Activated T-cell treated with anti-CD3 and anti-CD28 coated beads, Interleukin-2, amount 50 U/mL, for 48 hours (primary cell): ENCODE results near the gene GYG1.

Source experiments
- DNase-seq, 2 experiments: peaks; one replicate each; pipeline ENCODE4 v3.0.0-alpha.2; 2020

Gene GYG1

GRCh38 chr3:149019580-149019979, 28.2 kb downstream of the GYG1 start:
- no peak for DNase-seq

DNA sequence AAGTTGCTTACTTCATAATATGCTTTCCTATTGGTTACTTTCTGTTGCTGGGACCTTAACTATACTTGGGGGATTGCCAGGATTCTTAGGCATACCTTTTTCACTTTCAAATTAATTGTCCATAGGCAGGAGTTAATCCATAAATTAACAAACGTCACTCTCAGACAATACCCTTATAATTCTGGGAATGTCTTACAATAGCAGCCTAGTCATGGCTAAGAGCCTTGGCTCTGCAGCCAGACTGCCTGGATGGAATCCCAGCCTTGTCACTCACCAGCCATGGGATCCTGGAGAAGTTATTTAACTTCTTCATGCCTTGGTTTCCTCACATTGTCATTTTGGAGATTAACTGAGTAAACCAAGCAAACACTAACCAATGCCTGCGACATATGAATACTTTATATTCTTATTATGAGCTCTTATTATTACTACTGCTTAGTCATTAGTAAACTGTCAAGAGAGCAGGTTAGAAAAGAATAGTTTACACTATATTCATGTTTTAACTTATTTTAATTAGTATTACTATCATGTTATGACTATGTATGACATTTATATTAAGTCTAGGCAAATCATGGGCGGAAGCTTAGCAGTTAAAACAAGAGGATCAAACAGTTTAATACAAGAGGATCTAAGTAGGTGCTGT, 29.0 kb downstream of the GYG1 start:
- no peak for DNase-seq

GRCh38 chr3:149020839-149021252, 29.5 kb downstream of the GYG1 start:
- peak; percentile 35 to 45 for DNase-seq

DNA sequence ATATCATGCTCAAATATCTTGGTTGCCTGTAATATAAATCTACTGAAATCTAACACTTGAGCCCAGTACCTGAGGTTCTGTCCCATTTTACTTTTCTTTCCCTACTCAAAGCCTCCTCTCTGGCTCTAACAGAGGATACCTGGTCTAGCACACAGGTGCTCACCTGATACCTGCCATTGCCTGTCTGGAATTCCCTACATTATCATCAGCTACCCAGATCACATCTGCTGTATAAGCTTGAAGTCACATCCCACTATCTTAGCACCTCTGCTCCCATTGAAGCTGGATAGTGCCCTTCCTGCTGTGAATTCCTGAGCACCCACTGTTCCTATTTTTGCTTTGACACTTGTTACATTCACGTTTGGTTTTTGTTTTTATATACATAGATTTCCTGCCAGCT, 30.5 kb downstream of the GYG1 start:
- DNase-seq = no peak

DNA sequence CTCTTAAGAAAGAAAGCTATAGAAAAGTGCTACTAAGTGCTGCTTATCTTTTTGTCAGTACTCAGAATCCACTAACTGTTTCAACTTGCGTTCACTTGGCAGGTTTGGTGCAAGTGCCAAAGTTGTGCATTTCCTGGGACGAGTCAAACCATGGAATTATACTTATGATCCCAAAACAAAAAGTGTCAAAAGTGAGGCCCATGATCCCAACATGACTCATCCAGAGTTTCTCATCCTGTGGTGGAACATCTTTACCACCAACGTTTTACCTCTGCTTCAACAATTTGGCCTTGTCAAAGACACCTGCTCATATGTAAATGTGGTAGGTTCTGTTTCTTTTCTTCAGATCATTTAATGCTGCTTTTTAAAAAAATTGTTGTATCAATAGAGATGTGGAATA, 32.6 kb downstream of the GYG1 start:
- no peak for DNase-seq

GRCh38 chr3:149026718-149027117, 35.4 kb downstream of the GYG1 start:
- no peak for DNase-seq

GRCh38 chr3:149031096-149031495, 39.8 kb downstream of the GYG1 start:
- DNase-seq = no peak

GRCh38 chr3:149037684-149038083, 46.3 kb downstream of the GYG1 start:
- DNase-seq = no peak

DNA sequence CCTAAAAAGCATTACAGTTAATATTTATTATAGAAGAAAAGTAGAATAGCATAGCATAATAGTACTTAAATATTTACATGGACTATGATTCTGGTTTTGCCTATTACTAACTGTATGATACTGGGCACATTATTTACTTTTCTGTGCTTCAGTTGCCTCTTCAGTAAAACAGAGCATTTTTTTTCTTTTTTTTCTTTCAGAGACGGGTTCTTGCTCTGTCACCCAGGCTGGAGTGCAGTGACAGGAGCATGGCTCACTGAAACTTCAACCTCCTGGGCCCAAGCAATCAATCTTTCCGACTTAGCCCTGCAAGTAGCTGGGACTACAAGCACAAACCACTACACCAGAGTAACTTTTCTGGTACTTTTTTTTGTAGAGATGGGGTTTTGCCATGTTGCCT, 47.0 kb downstream of the GYG1 start:
- no peak for DNase-seq

DNA sequence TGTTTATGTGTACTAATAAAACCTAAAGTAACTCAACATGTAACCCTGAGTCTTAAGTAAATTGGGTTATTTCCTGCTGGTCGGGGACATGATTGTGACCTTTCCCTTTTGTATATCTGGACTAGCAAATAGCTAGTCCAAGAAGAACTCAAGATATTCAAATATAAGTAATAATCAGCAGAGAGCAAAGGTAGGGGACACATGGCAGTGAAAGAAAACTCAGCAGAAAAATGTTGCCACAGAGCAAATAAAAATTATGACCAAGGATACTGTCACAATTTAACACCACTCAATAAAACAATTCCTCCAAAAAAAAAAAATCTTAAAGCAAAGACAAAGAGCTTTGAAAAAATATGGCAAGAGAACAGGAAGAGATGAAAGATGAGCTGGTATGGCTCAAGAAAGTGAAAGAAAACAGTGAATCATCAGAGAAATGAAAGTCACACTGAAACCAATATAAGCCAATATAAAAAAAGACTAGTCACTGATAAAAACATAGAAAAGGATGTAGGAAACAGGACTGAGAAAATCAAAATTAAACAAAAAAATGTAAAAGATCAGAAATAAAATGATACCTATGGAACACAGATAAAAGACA, 51.5 kb downstream of the GYG1 start:
- no peak for DNase-seq

DNA sequence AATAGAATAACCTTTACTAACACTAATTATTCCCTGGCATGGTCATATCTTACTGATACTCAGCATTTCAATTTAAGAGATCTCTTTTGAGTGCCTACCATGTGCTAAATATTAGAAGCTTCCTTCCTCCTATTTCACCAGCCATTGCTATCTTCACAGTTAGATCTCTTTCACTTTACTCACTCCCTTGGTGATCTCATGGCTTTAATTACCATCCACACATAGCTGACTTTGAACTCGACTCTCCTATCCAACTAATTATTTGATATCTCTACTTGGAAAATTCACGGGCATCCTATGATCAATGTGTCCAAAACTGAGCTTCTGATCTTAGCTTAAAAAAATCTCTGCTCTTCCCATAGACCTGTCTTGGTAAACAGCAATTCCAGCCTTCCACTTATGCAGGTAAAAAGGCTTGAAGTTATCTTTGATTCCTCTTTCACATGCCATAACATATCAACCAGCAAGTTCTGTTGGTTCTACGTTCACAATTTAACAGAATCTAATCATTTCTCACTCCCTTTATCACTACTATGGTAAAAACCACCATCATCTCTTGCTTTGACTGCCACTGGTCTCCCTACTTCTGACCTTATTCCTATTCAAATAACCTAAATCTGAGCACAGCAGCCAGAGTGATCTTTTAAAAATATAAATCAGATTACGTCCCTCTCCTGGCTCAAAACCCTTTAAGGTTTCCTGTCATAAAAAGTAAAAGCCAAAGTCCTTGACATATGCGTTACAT, 53.2 kb downstream of the GYG1 start:
- no peak for DNase-seq

DNA sequence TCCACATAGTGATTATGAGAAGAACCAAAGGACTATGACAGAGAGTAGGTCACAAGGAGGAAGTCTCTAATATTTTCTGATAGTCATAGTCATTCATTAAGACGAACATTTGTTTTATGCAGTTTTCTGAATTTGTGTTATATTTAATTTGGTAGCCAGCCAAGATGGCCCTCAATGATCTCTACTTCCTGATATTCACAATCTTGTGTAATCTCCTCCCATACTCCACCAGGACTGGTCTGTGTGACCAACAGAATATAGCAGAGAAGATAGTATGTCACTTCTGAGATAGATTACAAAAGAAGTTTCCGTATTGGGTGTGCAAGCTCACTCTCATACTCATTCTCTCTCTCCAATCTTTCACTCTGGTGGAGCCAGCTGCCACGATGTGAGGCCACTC, 64.2 kb downstream of the GYG1 start:
- DNase-seq = no peak

GRCh38 chr3:149058198-149058597, 66.9 kb downstream of the GYG1 start:
- DNase-seq = no peak

- no peak for DNase-seq
These were observed 67.3 kb downstream of the GYG1 start for GRCh38 chr3:149058602-149059001.

DNA sequence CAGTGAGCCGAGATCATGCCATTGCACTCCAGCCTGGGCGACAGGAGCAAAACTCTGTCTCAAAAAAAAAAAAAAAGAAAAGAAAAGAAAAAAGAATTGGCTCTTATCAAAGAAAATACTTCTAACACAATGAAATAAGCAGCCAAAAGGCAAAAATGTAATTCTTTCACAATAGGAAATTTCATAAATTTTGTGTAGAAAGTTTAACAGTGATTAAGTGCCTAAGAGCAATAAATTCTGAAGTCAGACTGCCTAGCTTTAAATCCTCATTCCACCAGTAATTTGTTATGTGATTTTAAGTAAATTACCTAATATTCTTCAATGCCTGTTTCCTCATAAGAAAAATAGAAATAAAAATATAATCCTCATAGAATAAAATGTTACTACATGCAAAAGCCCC, 70.4 kb downstream of the GYG1 start:
- DNase-seq = no peak

DNA sequence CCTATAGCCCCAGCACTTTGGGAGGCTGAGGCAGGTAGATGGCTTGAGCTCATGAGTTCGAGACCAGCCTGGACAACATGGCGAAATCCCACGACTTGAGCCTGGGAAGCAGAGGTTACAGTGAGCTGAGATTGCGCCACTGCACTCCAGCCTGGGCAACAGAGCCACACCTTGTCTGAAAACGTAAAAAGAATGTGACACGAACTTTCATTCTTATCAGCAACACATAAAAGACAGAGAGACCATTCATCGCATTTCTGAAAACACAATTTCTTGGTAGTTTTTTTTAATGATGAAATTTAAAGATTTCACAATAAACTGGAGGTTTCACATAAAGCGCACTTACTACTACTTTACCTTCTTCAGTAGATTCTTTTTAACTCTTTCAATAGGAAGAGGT, 76.5 kb downstream of the GYG1 start:
- no peak for DNase-seq
